GM12872 (cell line): ENCODE measurements around the gene KIN.

Experiments
- TF ChIP-seq, protein P1 (sequence below): IDR thresholded peaks from 3 replicates; pipeline ENCODE4 v1.5.1; 2011; ENCODE audit warnings: low read depth, mild to moderate bottlenecking, low read length, moderate library complexity; ENCODE audit not compliant: insufficient read depth

Gene KIN

GRCh38 chr10:7750222-7750621 is 37.6 kb downstream of the KIN start:
- TF ChIP-seq, protein P1, sequence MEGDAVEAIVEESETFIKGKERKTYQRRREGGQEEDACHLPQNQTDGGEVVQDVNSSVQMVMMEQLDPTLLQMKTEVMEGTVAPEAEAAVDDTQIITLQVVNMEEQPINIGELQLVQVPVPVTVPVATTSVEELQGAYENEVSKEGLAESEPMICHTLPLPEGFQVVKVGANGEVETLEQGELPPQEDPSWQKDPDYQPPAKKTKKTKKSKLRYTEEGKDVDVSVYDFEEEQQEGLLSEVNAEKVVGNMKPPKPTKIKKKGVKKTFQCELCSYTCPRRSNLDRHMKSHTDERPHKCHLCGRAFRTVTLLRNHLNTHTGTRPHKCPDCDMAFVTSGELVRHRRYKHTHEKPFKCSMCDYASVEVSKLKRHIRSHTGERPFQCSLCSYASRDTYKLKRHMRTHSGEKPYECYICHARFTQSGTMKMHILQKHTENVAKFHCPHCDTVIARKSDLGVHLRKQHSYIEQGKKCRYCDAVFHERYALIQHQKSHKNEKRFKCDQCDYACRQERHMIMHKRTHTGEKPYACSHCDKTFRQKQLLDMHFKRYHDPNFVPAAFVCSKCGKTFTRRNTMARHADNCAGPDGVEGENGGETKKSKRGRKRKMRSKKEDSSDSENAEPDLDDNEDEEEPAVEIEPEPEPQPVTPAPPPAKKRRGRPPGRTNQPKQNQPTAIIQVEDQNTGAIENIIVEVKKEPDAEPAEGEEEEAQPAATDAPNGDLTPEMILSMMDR = no peak

- TF ChIP-seq, protein P1 = no peak
These were observed 43.5 kb downstream of the KIN start for GRCh38 chr10:7744307-7744706.

GRCh38 chr10:7738536-7739407 is 49.0 kb downstream of the KIN start:
- TF ChIP-seq, protein P1 = no peak

GRCh38 chr10:7734821-7735220 is 53.0 kb downstream of the KIN start:
- TF ChIP-seq, protein P1 = no peak

DNA sequence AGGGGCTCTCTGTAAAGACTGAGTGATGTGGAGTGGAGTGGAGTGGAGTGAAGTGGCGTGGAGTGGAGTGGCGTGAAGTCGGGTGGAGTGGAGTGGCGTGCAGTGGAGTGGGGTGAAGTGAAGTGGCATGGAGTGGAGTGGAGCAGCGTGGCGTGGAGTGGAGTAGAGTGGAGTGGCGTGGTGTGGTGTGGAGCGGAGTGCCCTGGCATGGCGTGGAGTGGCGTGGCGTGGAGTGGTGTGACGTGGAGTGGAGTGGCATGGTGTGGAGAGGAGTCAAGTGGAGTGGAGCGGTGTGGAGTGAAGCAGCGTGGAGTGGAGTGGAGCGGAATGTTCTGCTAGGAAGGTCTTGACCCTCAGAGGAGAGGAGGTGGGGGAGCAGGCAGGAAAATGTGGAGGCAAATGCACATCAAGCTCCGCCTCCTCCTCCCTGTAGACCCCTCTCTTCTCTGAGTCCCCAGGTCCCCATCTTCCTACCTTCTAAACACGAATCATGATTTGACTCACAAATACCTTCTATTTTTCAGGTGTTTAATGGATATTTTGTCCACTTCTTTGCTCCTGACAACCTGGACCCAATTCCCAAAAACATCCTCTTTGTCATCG is 64.8 kb downstream of the KIN start:
- TF ChIP-seq, protein P1 = no peak

- TF ChIP-seq, protein P1 = no peak
These were observed 67.3 kb downstream of the KIN start for GRCh38 chr10:7720478-7720877.

DNA sequence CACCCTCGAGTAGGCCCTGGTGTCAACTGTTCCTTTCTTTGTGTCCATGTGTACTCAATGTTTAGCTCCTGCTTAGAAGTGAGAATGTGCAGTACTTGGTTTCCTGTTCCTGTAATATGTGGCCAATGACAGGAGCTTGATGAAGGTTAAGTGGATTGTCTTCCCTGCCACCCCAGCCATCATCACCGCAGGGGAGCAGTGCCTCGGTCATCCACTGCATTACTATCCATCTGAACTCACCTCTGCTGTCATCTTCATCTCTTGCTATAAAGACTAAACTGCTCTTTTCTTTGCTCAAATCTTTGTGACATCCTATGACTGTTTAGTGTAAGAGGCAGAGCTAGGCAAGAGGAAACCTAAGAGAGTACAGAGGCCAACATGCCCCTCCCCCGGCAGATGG is 69.1 kb downstream of the KIN start:
- TF ChIP-seq, protein P1 = no peak
